GM12878 (cell line): Measurements from ENCODE around the gene CCDC27. TPM values are rescaled to one million over a fixed set of nuclear protein-coding genes. Genes with fewer than 3 reads are reported as not detected.
A peak's percentile ranks its signal among the peaks of the same experiment; 100 is the strongest.
"Not testable (repeated sequence)": the region's sequence is repeated elsewhere in the genome, so short reads cannot be mapped to it uniquely, and the experiment has no call there.

ENCODE experiments used
- ATAC-seq: fragments of 200-7000 bp; cut with Tn5 transposase; 3 replicates; pipeline ENCODE4 v1.9.1; 2020; ENCODE audit warnings: mild to moderate bottlenecking, moderate library complexity
- BruUV-seq: library from RNA; stranded (reverse); fragments of 400-500 nt; replicated peaks from 2 replicates; lab custom pipeline; 2021; lab: Mats Ljungman, UMichigan
- CTCF ChIA-PET: fragments of 300-600 bp; sonication (Branson Sonifier 250); formaldehyde crosslinking; extraction: SDS; loops from one replicate; lab custom pipeline; 2021; ENCODE audit warnings: inconsistent platforms; lab: Yijun Ruan, JAX
- POLR2A ChIA-PET: fragments of 350-600 bp; formaldehyde crosslinking; extraction: SDS; loops from one replicate; lab custom pipeline; 2021; ENCODE audit warnings: inconsistent platforms; lab: Charles Lee
- RAD21 ChIA-PET: fragments of 300-600 bp; sonication (Branson Sonifier 250); formaldehyde crosslinking; loops from one replicate; lab custom pipeline; 2023; ENCODE audit warnings: antibody characterized with exemption; ENCODE audit not compliant: unreplicated experiment; lab: Charles Lee
- SMC1A ChIA-PET: fragments of 300-600 bp; sonication (Branson Sonifier 250); formaldehyde crosslinking; loops from one replicate; lab custom pipeline; 2023; ENCODE audit not compliant: unreplicated experiment, uncharacterized antibody; lab: Charles Lee
- DNase-seq: peaks from one replicate; pipeline ENCODE4 v3.0.0-alpha.2; 2011; ENCODE audit warnings: low read depth, low spot score
- FAIRE-seq: peaks from 3 replicates; lab custom pipeline; 2011; peaks lifted over from hg19 to GRCh38; lab: Jason Lieb, UNC
- H2AFZ ChIP-seq: 2 replicates; pipeline ENCODE4 v1.6.0; 2011; ENCODE audit warnings: low read depth, low read length, control low read depth; ENCODE audit not compliant: control insufficient read depth
- H3K27ac ChIP-seq: 2 replicates; pipeline ENCODE4 v1.5.1; 2011; ENCODE audit warnings: control low read depth; ENCODE audit not compliant: control insufficient read depth, insufficient read depth
- H3K27me3 ChIP-seq, 2 experiments: replicated peaks in 1 of 2; 2 replicates each; pipeline versions ENCODE4 v1.6.0 to v1.6.1; 2011; ENCODE audit warnings: low read length in 1 of 2; ENCODE audit not compliant: control insufficient read depth in 2 of 2, insufficient read depth in 2 of 2
- H3K36me3 ChIP-seq, 2 experiments: 2 replicates each; pipeline ENCODE4 v1.5.1; 2011; ENCODE audit warnings: low read length in 1 of 2; ENCODE audit not compliant: control insufficient read depth in 2 of 2, insufficient read depth in 2 of 2
- H3K4me1 ChIP-seq: 2 replicates; pipeline ENCODE4 v1.6.1; 2011; ENCODE audit warnings: mild to moderate bottlenecking, low read length, moderate library complexity, mixed read lengths; ENCODE audit not compliant: control insufficient read depth, insufficient read depth
- H3K4me2 ChIP-seq: 2 replicates; pipeline ENCODE4 v1.6.0; 2011; ENCODE audit warnings: control low read depth; ENCODE audit not compliant: control insufficient read depth, insufficient read depth
- H3K4me3 ChIP-seq: fragments of 200-600 bp; sonication (generic); 2 replicates; pipeline ENCODE4 v1.5.1; 2016
- H3K79me2 ChIP-seq: 2 replicates; pipeline ENCODE4 v1.6.0; 2011; ENCODE audit warnings: low read length; ENCODE audit not compliant: control insufficient read depth, insufficient read depth
- H3K9ac ChIP-seq: 2 replicates; pipeline ENCODE4 v1.8.0; 2011; ENCODE audit warnings: low read length, control low read depth, mixed read lengths; ENCODE audit not compliant: control insufficient read depth, insufficient read depth
- H3K9me3 ChIP-seq: replicated peaks from 3 replicates; pipeline ENCODE4 v1.5.1; 2011; ENCODE audit warnings: mild to moderate bottlenecking, low read length; ENCODE audit not compliant: control insufficient read depth, insufficient read depth
- H4K20me1 ChIP-seq: 2 replicates; pipeline ENCODE4 v1.6.0; 2011; ENCODE audit not compliant: control insufficient read depth, insufficient read depth
- BRCA1 ChIP-seq: IDR thresholded peaks from 2 replicates; pipeline ENCODE4 v1.6.1; 2011; ENCODE audit warnings: low read depth, low read length, improper control_type of control experiment
- CBX3 ChIP-seq: fragments of 200-600 bp; sonication (generic); IDR thresholded peaks from 2 replicates; pipeline ENCODE4 v1.6.1; 2016; ENCODE audit warnings: low read depth, borderline replicate concordance
- FOXM1 ChIP-seq: IDR thresholded peaks from 2 replicates; pipeline ENCODE4 v1.6.1; 2012; ENCODE audit warnings: low read depth, mild to moderate bottlenecking, inconsistent platforms, low read length, moderate library complexity
- GATAD2B ChIP-seq: fragments of 450-650 bp; conservative IDR thresholded peaks from 2 replicates; pipeline ENCODE4 v1.6.1; 2017; ENCODE audit warnings: low read depth, mild to moderate bottlenecking, moderate library complexity
- RAD21 ChIP-seq: IDR thresholded peaks from 2 replicates; pipeline ENCODE4 v1.6.1; 2011; ENCODE audit warnings: mild to moderate bottlenecking, low read depth, low read length, moderate library complexity; ENCODE audit not compliant: insufficient read depth
- WGBS: methylation state at CpG from one replicate; pipeline ENCODE4 v1.1.6; 2016; ENCODE audit warnings: low lambda C conversion rate; ENCODE audit not compliant: insufficient replicate concordance, insufficient coverage; ENCODE audit errors: missing lambda C conversion rate; 5-methylcytosine and 5-hydroxymethylcytosine counted together
- in situ Hi-C: fragments of 300-500 bp; cut with MboI; formaldehyde crosslinking; loops from 9 replicates; pipeline ENCODE4 v1.14.3; 2018; ENCODE audit warnings: mixed read lengths
- intact Hi-C: fragments of 100-400 bp; cut with micrococcal nuclease; formaldehyde crosslinking; loops from one replicate; pipeline ENCODE4 v1.14.2; 2022; ENCODE audit not compliant: unreplicated experiment
- polyA plus RNA-seq, 11 experiments: library from polyadenylated mRNA; depleted of rRNA in 4 of 11; unstranded in 6 of 11; stranded (reverse) in 5 of 11; fragments of >200 nt; fragmentation: Nextera tagmentation in 4 of 11; fragmentation: Illumina TruSeq in 1 of 11; extraction: Ambion mirVana in 4 of 11; extraction: Trizol in 1 of 11; gene quantifications; 1 replicate in 1 of 11; 2 replicates in 10 of 11; pipeline versions ENCODE4 v1.2.1 to v1.2.3, GENCODE V29; 2011 to 2016; ENCODE audit warnings: inconsistent platforms in 2 of 11, missing spikeins in 2 of 11, low read depth in 1 of 11
- total RNA-seq, 4 experiments: library from RNA; depleted of rRNA in 3 of 4; stranded (reverse); fragments of >200 nt in 3 of 4; fragmentation: Illumina TruSeq in 1 of 4; extraction: Trizol in 1 of 4; gene quantifications; 2 replicates each; pipeline versions ENCODE4 v1.2.1 to v1.2.3, GENCODE V29; 2013 to 2021

Gene CCDC27
- total and polyA plus RNA-seq, 10 of the 15 experiments (the other 5 are each of a cell fraction or from before 2014, with no cell fraction given), result 0.05 TPM; not detected in 9

DNA sequence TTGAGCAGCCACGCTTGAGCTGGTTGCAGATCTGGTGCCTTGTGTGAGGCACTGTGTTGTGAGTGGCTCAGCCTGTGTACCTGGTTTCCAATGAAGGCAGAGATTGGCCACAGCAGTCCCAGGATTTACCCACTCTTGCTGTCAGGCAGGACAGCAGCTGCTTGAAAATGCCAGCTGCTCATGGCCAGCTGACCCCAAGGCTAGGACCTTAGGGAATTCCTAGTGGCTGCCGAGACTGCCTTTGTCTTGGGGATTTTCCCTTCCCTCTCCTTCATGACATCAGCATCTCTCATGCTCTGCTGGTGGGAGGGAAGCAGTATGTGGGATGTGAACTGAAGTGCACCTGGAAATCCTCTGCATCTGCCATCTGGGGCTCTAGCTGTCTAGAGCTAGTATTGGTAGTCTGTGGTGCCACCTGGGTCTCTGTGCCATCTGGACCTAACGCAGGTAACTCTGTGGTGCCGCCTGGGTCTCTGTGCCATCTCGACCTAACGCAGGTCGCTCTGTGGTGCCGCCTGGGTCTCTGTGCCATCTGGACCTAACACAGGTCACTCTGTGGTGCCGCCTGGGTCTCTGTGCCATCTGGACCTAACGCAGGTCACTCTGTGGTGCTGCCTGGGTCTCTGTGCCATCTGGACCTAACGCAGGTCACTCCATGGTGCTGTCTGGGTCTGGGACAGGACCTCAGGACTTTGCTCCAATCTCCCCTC lies 47.9 kb downstream of the CCDC27 start:
- H3K9ac ChIP-seq, result no peak overlapping the region
- no TSS peak for BruUV-seq
- H3K27me3 ChIP-seq, result no peaks in the 10 kb centered on the region
- intact Hi-C loops, result loop anchor here (5.0 kb wide), 1 partner anchor 102 kb away; the partner anchor contains the start of gene C1orf174
- no peak overlapping the region; the same call in 1 of the 2 replicates for H3K27ac ChIP-seq
- no peak for TF ChIP-seq RAD21
- TF ChIP-seq FOXM1, result no peak
- no peak for TF ChIP-seq GATAD2B
- no peak for TF ChIP-seq CBX3
- TF ChIP-seq BRCA1, result no peak
- peaks cover 11% of the 10 kb centered on the region for H3K79me2 ChIP-seq
- ChIA-PET CTCF (interaction anchor here (1.4 kb wide), 1 partner anchor 24 kb away, joined by 4 read pairs; no protein-coding TSS in a partner anchor), POLR2A (no interaction called here), SMC1A (no interaction called here), RAD21 (no interaction called here)
- H2AFZ ChIP-seq, result no peak overlapping the region
- no peak overlapping the region for H3K4me2 ChIP-seq
- FAIRE-seq (no peak), ATAC-seq (no peak), DNase-seq (no peak)
- H4K20me1 ChIP-seq, result no peaks in the 10 kb centered on the region
- WGBS, result 71% methylated on average over 11 of the region's 11 CpGs
- no peaks in the 10 kb centered on the region for H3K36me3 ChIP-seq
- peaks cover 3% of the 10 kb centered on the region; the same call in 2 of the 3 replicates for H3K9me3 ChIP-seq
- in situ Hi-C loops, result no loop called here
- no peak overlapping the region for H3K4me3 ChIP-seq
- H3K4me1 ChIP-seq, result peaks cover 11% of the 10 kb centered on the region

DNA sequence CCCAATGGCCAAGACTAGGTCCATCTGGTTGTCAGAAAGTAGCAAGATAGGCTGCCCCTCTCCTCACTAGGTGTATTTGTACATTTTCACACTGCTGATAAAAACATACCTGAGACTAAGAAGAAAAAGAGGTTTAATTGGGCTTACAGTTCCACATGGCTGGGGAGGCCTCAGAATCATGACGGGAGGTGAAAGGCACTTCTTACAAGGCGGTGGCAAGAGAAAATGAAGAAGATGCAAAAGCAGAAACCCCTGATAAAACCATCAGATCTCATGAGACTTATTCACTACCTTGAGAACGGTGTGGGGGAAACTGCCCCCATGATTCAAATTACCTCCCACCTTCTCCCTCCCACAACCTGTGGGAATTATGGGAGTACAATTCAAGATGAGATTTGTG lies 48.5 kb downstream of the CCDC27 start:
- FAIRE-seq, H3K27me3 ChIP-seq, in situ Hi-C loops, H3K9ac ChIP-seq, BruUV-seq, H3K27ac ChIP-seq, SMC1A ChIA-PET, DNase-seq, H4K20me1 ChIP-seq, H3K36me3 ChIP-seq, ATAC-seq, H3K9me3 ChIP-seq, H3K79me2 ChIP-seq, POLR2A ChIA-PET, RAD21 ChIA-PET, H3K4me3 ChIP-seq: not testable (repeated sequence)
- Histone ChIP-seq H2AFZ (peak overlapping the region; percentile 73), H3K4me2 (peak overlapping the region; percentile 30; the same call in 1 of the 2 replicates), H3K4me1 (peaks cover 12% of the 10 kb centered on the region)
- 11% methylated on average over 3 of the region's 3 CpGs for WGBS
- intact Hi-C loops, result loop anchor here (1.0 kb wide), 1 partner anchor 24 kb away; no protein-coding TSS in a partner anchor
- CTCF ChIA-PET, result interaction anchor here (1.4 to 1.8 kb wide), 2 partner anchors 10 to 25 kb away, joined by 3 to 4 read pairs; no protein-coding TSS in a partner anchor
